HepG2 (cell line): Measurements from ENCODE around the gene MEF2B. TPM values are rescaled to one million over a fixed set of nuclear protein-coding genes. Genes with fewer than 3 reads are reported as not detected.

Experiments
- ASH2L ChIP-seq: fragments of 300-600, 200-600 bp; sonication (generic); IDR thresholded peaks from 2 replicates; pipeline ENCODE4 v1.7.0; 2017; ENCODE audit warnings: low read depth, mild to moderate bottlenecking, moderate library complexity, mixed read lengths, low read length; ENCODE audit not compliant: insufficient read length
- BCLAF1 ChIP-seq: fragments of 450-650 bp; IDR thresholded peaks from 2 replicates; pipeline ENCODE4 v1.6.1; 2017; ENCODE audit warnings: mild to moderate bottlenecking
- CBFB ChIP-seq: sonication (generic); formaldehyde crosslinking; IDR thresholded peaks from 2 replicates; pipeline ENCODE4 v1.4.0; 2020; ENCODE audit warnings: missing genetic modification reagents
- ELF1 ChIP-seq: sonication (generic); formaldehyde crosslinking; IDR thresholded peaks from 2 replicates; pipeline ENCODE4 v1.4.0; 2020; ENCODE audit warnings: missing genetic modification reagents
- FOXA3 ChIP-seq: IDR thresholded peaks from 2 replicates; pipeline ENCODE4 v1.6.1; 2016; ENCODE audit warnings: missing genetic modification reagents, missing compliant biosample characterization
- HMG20A ChIP-seq: IDR thresholded peaks from 2 replicates; pipeline ENCODE4 v1.6.1; 2016; ENCODE audit warnings: borderline replicate concordance
- MAFF ChIP-seq: IDR thresholded peaks from 2 replicates; pipeline ENCODE4 v1.6.1; 2011; ENCODE audit warnings: low read depth, low read length, improper control_type of control experiment
- MATR3 ChIP-seq: sonication (generic); formaldehyde crosslinking; IDR thresholded peaks from 2 replicates; pipeline ENCODE4 v1.4.0; 2020; ENCODE audit warnings: missing genetic modification reagents
- MAZ ChIP-seq, 2 experiments: sonication (generic) in 1 of 2; formaldehyde crosslinking in 1 of 2; IDR thresholded peaks; 2 replicates each; pipeline versions ENCODE4 v1.5.0 to v1.6.1; 2012 to 2020; ENCODE audit warnings: low read depth in 2 of 2, mild to moderate bottlenecking in 2 of 2, borderline replicate concordance in 1 of 2, improper control_type of control experiment in 1 of 2, low read length in 1 of 2, missing genetic modification reagents in 1 of 2, moderate library complexity in 1 of 2
- MED8 ChIP-seq: sonication (generic); formaldehyde crosslinking; IDR thresholded peaks from 2 replicates; pipeline ENCODE4 v1.8.1; 2023; ENCODE audit warnings: mild to moderate bottlenecking, missing genetic modification reagents; ENCODE audit not compliant: insufficient replicate concordance
- MNT ChIP-seq: fragments of 450-650 bp; IDR thresholded peaks from 2 replicates; pipeline ENCODE4 v1.6.1; 2016
- NONO ChIP-seq, 2 experiments: fragments of 450-650 bp in 1 of 2; sonication (generic) in 1 of 2; formaldehyde crosslinking in 1 of 2; IDR thresholded peaks in 1 of 2; conservative IDR thresholded peaks in 1 of 2; 2 replicates each; pipeline versions ENCODE4 v1.6.1 to v1.8.0; 2017 to 2022; ENCODE audit warnings: mild to moderate bottlenecking in 1 of 2, missing genetic modification reagents in 1 of 2, moderate library complexity in 1 of 2
- NR2F1 ChIP-seq, 2 experiments: fragments of 450-650 bp in 1 of 2; formaldehyde crosslinking in 1 of 2; IDR thresholded peaks; 2 replicates each; pipeline versions ENCODE4 v1.5.0 to v1.6.1; 2016 to 2020; ENCODE audit warnings: mild to moderate bottlenecking in 1 of 2, missing compliant biosample characterization in 1 of 2, missing genetic modification reagents in 1 of 2, moderate library complexity in 1 of 2
- PCBP2 ChIP-seq: fragments of 200-400 bp; formaldehyde crosslinking; optimal IDR thresholded peaks from 2 replicates; pipeline ENCODE3; 2018; ENCODE audit warnings: low read length, low read depth; ENCODE audit not compliant: poor library complexity, severe bottlenecking
- PLRG1 ChIP-seq: fragments of 450-650 bp; conservative IDR thresholded peaks from 2 replicates; pipeline ENCODE4 v1.6.1; 2016
- POLR2A ChIP-seq, 2 experiments: IDR thresholded peaks; 2 replicates each; pipeline ENCODE4 v1.6.1; 2011; ENCODE audit warnings: low read depth in 2 of 2, low read length in 2 of 2, mild to moderate bottlenecking in 1 of 2, moderate library complexity in 1 of 2; ENCODE audit not compliant: insufficient read depth in 1 of 2
- PRDM15 ChIP-seq: sonication (generic); formaldehyde crosslinking; IDR thresholded peaks from 2 replicates; pipeline ENCODE4 v1.4.0; 2020; ENCODE audit warnings: missing genetic modification reagents
- ZNF207 ChIP-seq: fragments of 450-650 bp; IDR thresholded peaks from 2 replicates; pipeline ENCODE4 v1.6.1; 2016; ENCODE audit warnings: antibody characterized with exemption, borderline replicate concordance
- ZNF30 ChIP-seq: sonication (generic); formaldehyde crosslinking; IDR thresholded peaks from 2 replicates; pipeline ENCODE4 v1.5.0; 2020; ENCODE audit warnings: mild to moderate bottlenecking, missing genetic modification reagents
- ZNF629 ChIP-seq: sonication (generic); formaldehyde crosslinking; conservative IDR thresholded peaks from 2 replicates; pipeline ENCODE4 v1.5.0; 2020; ENCODE audit warnings: missing genetic modification reagents
- ZNF644 ChIP-seq: IDR thresholded peaks from 2 replicates; pipeline ENCODE4 v1.6.1; 2016; ENCODE audit warnings: low read depth
- ZNF773 ChIP-seq: sonication (generic); formaldehyde crosslinking; IDR thresholded peaks from 2 replicates; pipeline ENCODE4 v1.4.0; 2020; ENCODE audit warnings: missing genetic modification reagents, borderline replicate concordance
- polyA plus RNA-seq, 8 experiments: library from polyadenylated mRNA; depleted of rRNA in 3 of 8; stranded (reverse) in 7 of 8; unstranded in 1 of 8; fragments of >200 nt; fragmentation: Illumina TruSeq in 4 of 8; extraction: Trizol in 4 of 8; gene quantifications; 2 replicates each; pipeline versions ENCODE4 v1.2.1 to v1.2.3, GENCODE V29; 2011 to 2016; ENCODE audit warnings: low read depth in 4 of 8, missing spikeins in 1 of 8, mixed read lengths in 1 of 8; ENCODE audit not compliant: insufficient read depth in 1 of 8
- total RNA-seq, 5 experiments: library from RNA; depleted of rRNA; stranded (reverse); fragments of >200 nt; fragmentation: Illumina TruSeq; extraction: Trizol; gene quantifications; 2 replicates each; pipeline ENCODE4 v1.2.3, GENCODE V29; 2016; ENCODE audit warnings: low read depth in 1 of 5

Gene MEF2B
- total and polyA plus RNA-seq, 2 of the 13 experiments (the other 11 are each of a cell fraction or from before 2014, with no cell fraction given), result 1.2 to 1.7 TPM

- TF ChIP-seq ZNF773 (no peak), NONO (IDR thresholded peaks at IDR 0.05) (no peak), NONO (CRISPR knock-in tag; conservative IDR thresholded peaks at IDR 0.05) (no peak), BCLAF1 (no peak), MAZ (IDR thresholded peaks at IDR 0.05; ENCODE audit: borderline replicate concordance, low read depth, low read length) (no peak), MAZ (CRISPR knock-in tag; IDR thresholded peaks at IDR 0.05; ENCODE audit: low read depth) (no peak), ZNF644 (CRISPR knock-in tag) (no peak), MAFF (no peak), NR2F1 (CRISPR knock-in tag; IDR thresholded peaks at IDR 0.05) (no peak), FOXA3 (CRISPR knock-in tag) (no peak), ZNF207 (no peak), CBFB (CRISPR knock-in tag) (no peak), PLRG1 (no peak), ASH2L (peak; percentile 58), MNT (no peak), ZNF629 (0 out of 2 replicates have a peak, but pooled peaks have one; percentile 8), POLR2A (IDR thresholded peaks at IDR 0.05; ENCODE audit: insufficient read depth in 1 of 2, low read depth in 2 of 2, low read length in 2 of 2) (peak; percentile 48 to 52), PCBP2 (no peak), ZNF30 (CRISPR knock-in tag) (no peak), PRDM15 (CRISPR knock-in tag) (no peak), MATR3 (CRISPR knock-in tag) (no peak), MED8 (CRISPR knock-in tag) (no peak), HMG20A (no peak), ELF1 (CRISPR knock-in tag) (peak; percentile 84)
These were observed 33.2 kb upstream of the MEF2B start, which contains the start of gene NR2C2AP (continued) for GRCh38 chr19:19203012-19203856.
